Colonic mucosa (tissue), 4 donors: ENCODE results near the gene HERC6. TPM values are rescaled to one million over a fixed set of nuclear protein-coding genes. Genes with fewer than 3 reads are reported as not detected.
A peak's percentile ranks its signal among the peaks of the same experiment; 100 is the strongest.
"Not testable (repeated sequence)": the region's sequence is repeated elsewhere in the genome, so short reads cannot be mapped to it uniquely, and the experiment has no call there.

Source experiments
- DNase-seq: peaks from one replicate; pipeline ENCODE4 v3.0.0-alpha.2; 2020
- H3K27ac ChIP-seq: fragments of 200-600 bp; one replicate; pipeline ENCODE4 v1.8.0; 2021
- H3K27me3 ChIP-seq: fragments of 200-600 bp; one replicate; pipeline ENCODE4 v1.8.0; 2021
- H3K36me3 ChIP-seq: fragments of 200-600 bp; one replicate; pipeline ENCODE4 v1.8.0; 2021
- H3K4me1 ChIP-seq: fragments of 200-600 bp; one replicate; pipeline ENCODE4 v1.8.0; 2021; ENCODE audit warnings: mild to moderate bottlenecking
- H3K4me3 ChIP-seq: fragments of 200-600 bp; one replicate; pipeline ENCODE4 v1.8.0; 2021
- H3K9ac ChIP-seq, 2 donors: one replicate each; pipeline ENCODE4 v1.7.0; 2013; ENCODE audit warnings: control low read depth in 2 of 2, low read depth in 2 of 2, low read length in 2 of 2
- H3K9me3 ChIP-seq: fragments of 200-600 bp; one replicate; pipeline ENCODE4 v1.8.0; 2021
- intact Hi-C: fragments of 100-400 bp; cut with DNase I; formaldehyde crosslinking; loops from one replicate; pipeline ENCODE4 v1.14.1; 2022
- total RNA-seq, 2 donors: library from RNA; stranded (reverse); fragmentation: NEBNext Ultra II Directional in 1 of 2; extraction: Animal tissue kit (Norgen Biotek cat#: 25700) in 1 of 2; gene quantifications; one replicate each; pipeline ENCODE4 v1.2.1, GENCODE V29; 2021
- TF ChIP-seq, protein P1 (sequence below): fragments of 200-600 bp; IDR thresholded peaks from one replicate; pipeline ENCODE4 v1.8.0; 2022; ENCODE audit warnings: antibody characterized with exemption, mild to moderate bottlenecking
- donor health status: healthy.
- donor health status: DM: no; HTN: no; CAD: no.
- donor health status: DM: no; HTN: no; CAD: no.

The HERC6 gene
- total RNA-seq, 2 donors from 2014 or later: 6.2 to 6.3 TPM

GRCh38 chr4:88447371-88448095 lies 68.9 kb downstream of the HERC6 start:
- no peak overlapping the region for H3K27ac ChIP-seq
- H3K9ac ChIP-seq: no peak overlapping the region
- no peaks in the 10 kb centered on the region for H3K27me3 ChIP-seq
- no peak for DNase-seq
- H3K9me3 ChIP-seq: no peaks in the 10 kb centered on the region
- H3K4me1 ChIP-seq: no peaks in the 10 kb centered on the region
- H3K36me3 ChIP-seq: no peaks in the 10 kb centered on the region
- intact Hi-C loops: no loop called here
- H3K4me3 ChIP-seq: no peak overlapping the region
- TF ChIP-seq, protein P1, sequence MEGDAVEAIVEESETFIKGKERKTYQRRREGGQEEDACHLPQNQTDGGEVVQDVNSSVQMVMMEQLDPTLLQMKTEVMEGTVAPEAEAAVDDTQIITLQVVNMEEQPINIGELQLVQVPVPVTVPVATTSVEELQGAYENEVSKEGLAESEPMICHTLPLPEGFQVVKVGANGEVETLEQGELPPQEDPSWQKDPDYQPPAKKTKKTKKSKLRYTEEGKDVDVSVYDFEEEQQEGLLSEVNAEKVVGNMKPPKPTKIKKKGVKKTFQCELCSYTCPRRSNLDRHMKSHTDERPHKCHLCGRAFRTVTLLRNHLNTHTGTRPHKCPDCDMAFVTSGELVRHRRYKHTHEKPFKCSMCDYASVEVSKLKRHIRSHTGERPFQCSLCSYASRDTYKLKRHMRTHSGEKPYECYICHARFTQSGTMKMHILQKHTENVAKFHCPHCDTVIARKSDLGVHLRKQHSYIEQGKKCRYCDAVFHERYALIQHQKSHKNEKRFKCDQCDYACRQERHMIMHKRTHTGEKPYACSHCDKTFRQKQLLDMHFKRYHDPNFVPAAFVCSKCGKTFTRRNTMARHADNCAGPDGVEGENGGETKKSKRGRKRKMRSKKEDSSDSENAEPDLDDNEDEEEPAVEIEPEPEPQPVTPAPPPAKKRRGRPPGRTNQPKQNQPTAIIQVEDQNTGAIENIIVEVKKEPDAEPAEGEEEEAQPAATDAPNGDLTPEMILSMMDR: no peak

- H3K9me3 ChIP-seq, H3K27ac ChIP-seq, H3K36me3 ChIP-seq, H3K27me3 ChIP-seq, H3K4me1 ChIP-seq, H3K9ac ChIP-seq, DNase-seq, intact Hi-C loops, H3K4me3 ChIP-seq: not testable (repeated sequence)
Observed at GRCh38 chr4:88448211-88448765, 69.6 kb downstream of the HERC6 start.

GRCh38 chr4:88448889-88449288 lies 70.2 kb downstream of the HERC6 start:
- TF ChIP-seq, protein P1: no peak
- Histone ChIP-seq H3K4me1 (no peaks in the 10 kb centered on the region), H3K36me3 (no peaks in the 10 kb centered on the region), H3K9me3 (no peaks in the 10 kb centered on the region), H3K27ac (no peak overlapping the region), H3K4me3 (no peak overlapping the region), H3K27me3 (no peaks in the 10 kb centered on the region), H3K9ac (no peak overlapping the region)
- DNase-seq: no peak
- intact Hi-C loops: no loop called here

GRCh38 chr4:88449290-88449689 lies 70.6 kb downstream of the HERC6 start:
- TF ChIP-seq, protein P1: no peak
- H3K9ac ChIP-seq: no peak overlapping the region
- no peak overlapping the region for H3K27ac ChIP-seq
- DNase-seq: peak; percentile 32
- no peaks in the 10 kb centered on the region for H3K9me3 ChIP-seq
- no peaks in the 10 kb centered on the region for H3K4me1 ChIP-seq
- no peak overlapping the region for H3K4me3 ChIP-seq
- intact Hi-C loops: no loop called here
- H3K36me3 ChIP-seq: no peaks in the 10 kb centered on the region
- no peaks in the 10 kb centered on the region for H3K27me3 ChIP-seq

DNA sequence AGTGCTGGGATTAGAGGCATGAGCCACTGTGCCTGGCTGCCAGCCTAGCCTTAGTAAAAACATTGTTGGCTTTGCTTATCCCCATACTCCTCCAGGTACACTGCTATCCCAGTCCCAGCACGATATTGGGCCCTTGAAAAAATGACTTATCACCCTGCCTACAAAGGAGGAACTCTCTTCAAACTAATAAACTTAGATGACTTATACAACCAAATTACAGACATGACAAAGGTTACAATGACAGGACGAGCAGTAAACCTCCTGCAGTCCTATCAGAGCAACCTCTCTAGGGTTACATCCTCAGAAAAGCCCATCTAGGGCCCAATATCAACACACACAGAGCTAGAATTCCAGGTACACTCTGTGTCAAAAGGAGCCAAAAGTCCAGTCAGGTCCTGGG lies 72.6 kb downstream of the HERC6 start:
- Histone ChIP-seq H3K4me1 (no peaks in the 10 kb centered on the region), H3K27ac (no peak overlapping the region), H3K9ac (no peak overlapping the region), H3K9me3 (no peaks in the 10 kb centered on the region), H3K4me3 (no peak overlapping the region), H3K36me3 (no peaks in the 10 kb centered on the region), H3K27me3 (no peaks in the 10 kb centered on the region)
- intact Hi-C loops: loop anchor here (10.0 kb wide), 1 partner anchor 416 kb away; no protein-coding TSS in a partner anchor
- DNase-seq: no peak
- TF ChIP-seq, protein P1: no peak

- intact Hi-C loops: loop anchor here (10.0 kb wide), 1 partner anchor 418 kb away; no protein-coding TSS in a partner anchor
Observed at GRCh38 chr4:88452912-88453311, 74.3 kb downstream of the HERC6 start.

More at GRCh38 chr4:88452912-88453311, 74.3 kb downstream of the HERC6 start:
- H3K4me3 ChIP-seq: no peak overlapping the region
- H3K9me3 ChIP-seq: no peaks in the 10 kb centered on the region
- H3K4me1 ChIP-seq: no peaks in the 10 kb centered on the region
- H3K27me3 ChIP-seq: no peaks in the 10 kb centered on the region
- no peak overlapping the region for H3K27ac ChIP-seq
- no peak for DNase-seq
- TF ChIP-seq, protein P1: no peak
- H3K9ac ChIP-seq: no peak overlapping the region
- no peaks in the 10 kb centered on the region for H3K36me3 ChIP-seq
